D721Med (cell line): ENCODE data around the gene PKN3.

ENCODE experiments used
- DNase-seq: peaks from one replicate; pipeline ENCODE4 v3.0.0; 2011; ENCODE audit warnings: low spot score; ENCODE audit not compliant: insufficient read length
- FAIRE-seq: peaks from 2 replicates; lab custom pipeline; 2011; peaks lifted over from hg19 to GRCh38; lab: Jason Lieb, UNC
- TF ChIP-seq, protein P1 (sequence below): IDR thresholded peaks from 2 replicates; pipeline ENCODE4 v1.5.1; 2012; ENCODE audit warnings: mild to moderate bottlenecking, control low read depth; ENCODE audit not compliant: insufficient read depth; ENCODE audit errors: missing control alignments

The PKN3 gene

DNA sequence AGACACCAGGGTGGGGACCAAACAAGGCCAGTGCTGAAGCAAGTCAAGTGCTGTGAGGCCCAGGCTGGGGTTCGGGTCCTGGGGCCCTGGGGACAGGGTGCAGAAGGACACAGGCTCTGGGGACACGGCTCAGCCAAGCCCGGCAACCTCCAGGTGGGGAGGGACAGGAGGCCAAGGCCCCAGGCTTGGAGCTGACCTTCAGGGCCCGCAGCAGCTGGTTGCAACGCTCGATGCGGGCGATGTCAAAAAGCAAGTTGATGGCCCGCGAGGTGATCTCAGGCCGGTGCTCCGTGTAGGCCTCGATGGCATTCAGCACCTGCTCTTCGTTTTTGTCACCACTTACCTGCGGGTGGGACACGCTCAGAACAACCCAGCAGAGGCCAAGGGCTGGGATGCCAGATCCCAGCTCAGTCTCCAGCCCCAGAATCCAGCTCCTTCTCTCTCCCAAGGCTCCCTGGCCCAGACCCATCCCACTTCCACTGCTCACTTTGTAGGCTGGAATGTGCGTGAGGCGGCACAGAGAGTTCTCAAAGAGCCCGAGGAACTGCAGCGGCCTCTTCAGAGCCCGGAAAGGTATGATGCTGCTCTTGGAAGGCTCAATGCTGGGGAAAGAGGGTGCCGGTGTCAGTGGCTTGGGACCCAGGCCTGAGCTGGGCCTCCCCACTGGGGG, 48.8 kb downstream of the PKN3 start:
- TF ChIP-seq, protein P1, sequence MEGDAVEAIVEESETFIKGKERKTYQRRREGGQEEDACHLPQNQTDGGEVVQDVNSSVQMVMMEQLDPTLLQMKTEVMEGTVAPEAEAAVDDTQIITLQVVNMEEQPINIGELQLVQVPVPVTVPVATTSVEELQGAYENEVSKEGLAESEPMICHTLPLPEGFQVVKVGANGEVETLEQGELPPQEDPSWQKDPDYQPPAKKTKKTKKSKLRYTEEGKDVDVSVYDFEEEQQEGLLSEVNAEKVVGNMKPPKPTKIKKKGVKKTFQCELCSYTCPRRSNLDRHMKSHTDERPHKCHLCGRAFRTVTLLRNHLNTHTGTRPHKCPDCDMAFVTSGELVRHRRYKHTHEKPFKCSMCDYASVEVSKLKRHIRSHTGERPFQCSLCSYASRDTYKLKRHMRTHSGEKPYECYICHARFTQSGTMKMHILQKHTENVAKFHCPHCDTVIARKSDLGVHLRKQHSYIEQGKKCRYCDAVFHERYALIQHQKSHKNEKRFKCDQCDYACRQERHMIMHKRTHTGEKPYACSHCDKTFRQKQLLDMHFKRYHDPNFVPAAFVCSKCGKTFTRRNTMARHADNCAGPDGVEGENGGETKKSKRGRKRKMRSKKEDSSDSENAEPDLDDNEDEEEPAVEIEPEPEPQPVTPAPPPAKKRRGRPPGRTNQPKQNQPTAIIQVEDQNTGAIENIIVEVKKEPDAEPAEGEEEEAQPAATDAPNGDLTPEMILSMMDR = no peak
- DNase-seq = no peak
- FAIRE-seq = no peak

DNA sequence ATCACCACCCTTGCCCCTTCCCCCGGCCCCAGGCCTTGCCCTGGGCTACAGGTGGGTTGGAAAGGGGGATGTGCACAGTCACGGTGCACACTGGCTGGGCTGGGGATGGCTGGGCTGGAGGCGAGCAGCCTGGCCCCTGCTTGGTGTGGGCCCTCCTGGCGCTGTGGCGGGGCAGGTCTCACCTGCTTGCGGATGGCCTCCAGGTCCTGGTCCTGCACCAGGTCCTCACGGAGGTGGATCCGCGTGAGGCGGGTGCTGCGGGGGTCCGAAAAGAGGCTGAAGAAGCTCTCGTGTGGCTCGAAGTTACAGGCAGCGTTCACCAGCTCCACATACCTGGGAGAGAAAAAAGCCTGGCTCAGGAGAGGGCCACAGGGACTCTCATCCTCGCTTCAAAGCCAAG, 51.3 kb downstream of the PKN3 start:
- TF ChIP-seq, protein P1 = no peak
- FAIRE-seq (no peak), DNase-seq (no peak)

DNA sequence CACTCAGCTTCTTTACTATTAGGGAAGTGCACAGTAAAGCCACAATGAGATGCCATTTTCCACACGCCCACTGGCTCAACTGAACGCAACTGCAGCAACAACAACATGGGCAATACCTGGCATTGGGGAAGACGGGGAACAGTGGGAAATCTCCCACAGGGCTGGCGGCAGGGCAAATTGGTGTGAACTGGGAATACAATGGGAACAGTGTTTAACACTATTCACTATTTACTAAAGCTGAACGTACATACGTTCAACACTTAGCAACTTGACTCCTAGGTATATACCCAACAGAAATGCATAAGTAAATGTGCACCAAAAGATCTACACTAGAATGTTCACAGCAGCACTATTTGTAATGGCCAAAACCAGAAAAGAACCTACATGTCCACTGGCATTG, 55.3 kb downstream of the PKN3 start:
- FAIRE-seq = no peak
- TF ChIP-seq, protein P1 = no peak
- DNase-seq = no peak

DNA sequence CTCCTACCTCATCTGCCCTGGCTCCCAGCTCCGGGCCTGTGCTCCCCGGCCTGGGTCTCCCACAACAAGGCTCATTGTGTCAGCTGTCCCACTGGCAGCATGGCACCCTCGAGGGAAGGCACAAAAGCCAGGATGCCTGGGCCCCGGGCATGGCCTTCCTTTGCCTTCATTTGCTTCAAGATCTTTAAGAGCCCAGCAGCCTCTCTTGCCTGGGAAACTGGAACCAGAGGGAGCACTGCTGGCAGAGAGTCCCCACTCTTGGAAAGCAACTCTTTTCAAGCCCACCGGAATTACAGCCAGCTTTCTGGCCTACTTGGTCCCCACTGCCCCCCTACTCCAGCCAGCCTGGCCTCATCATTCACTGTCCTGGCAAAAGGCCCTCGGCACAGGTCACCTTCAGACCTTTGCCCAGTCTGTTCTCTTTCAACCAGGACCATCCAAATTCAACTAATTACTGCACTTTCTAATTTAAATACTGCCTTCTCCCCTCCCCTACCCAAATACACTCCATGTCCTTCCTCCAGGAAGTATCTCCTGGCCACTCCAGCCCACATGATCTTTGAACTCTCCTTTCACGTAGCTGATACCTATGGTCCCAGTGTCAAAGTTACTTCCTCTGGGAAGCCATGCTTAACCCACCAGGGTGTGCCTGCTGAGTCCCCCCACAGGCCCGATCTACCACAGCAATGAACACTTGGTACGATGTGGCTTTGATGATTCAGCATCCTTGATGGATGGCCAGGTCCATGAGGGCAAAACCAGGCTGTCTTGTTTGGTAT, 60.6 kb downstream of the PKN3 start:
- TF ChIP-seq, protein P1 = no peak
- no peak for DNase-seq
- no peak for FAIRE-seq

DNA sequence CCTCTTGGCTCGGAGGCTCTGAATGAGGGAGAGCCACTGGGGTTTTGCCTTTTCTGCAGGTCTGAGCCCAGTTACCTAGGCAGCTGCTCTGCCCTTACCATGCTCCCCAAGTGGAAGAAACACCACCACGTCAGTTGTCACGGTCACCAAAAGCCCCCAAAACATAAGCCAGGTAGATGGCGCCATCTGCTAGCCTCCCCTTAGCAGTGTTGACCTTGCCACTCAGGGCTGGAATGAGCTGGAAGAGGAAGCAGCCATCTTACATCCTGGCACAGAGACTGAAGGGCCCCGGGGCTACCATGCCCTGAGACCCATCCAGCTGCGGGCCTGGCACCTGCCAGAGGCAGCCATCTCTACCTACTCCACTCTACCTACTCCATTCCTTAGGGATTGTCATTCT, 62.1 kb downstream of the PKN3 start:
- TF ChIP-seq, protein P1 = no peak
- FAIRE-seq (no peak), DNase-seq (no peak)

DNA sequence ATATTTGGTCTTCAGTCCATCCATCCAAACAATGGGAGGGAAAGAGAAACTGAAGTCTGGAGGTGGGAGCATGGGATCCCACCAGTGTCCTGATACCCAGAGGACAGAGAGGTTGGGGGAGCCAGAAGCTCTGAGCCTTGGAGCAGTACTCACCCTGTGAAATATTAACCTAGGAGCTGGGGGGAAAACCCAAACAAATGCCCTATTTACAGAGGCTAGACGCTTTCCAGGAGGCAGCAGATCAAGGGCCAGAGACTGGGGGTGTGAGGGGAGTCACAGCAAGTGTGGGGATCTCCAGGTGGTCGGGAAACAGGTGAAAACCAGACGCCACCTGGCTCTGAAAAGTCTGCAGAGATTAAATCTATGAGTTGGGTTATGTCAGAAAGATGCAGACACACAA, 63.2 kb downstream of the PKN3 start:
- DNase-seq = no peak
- FAIRE-seq = no peak
- TF ChIP-seq, protein P1 = no peak

DNA sequence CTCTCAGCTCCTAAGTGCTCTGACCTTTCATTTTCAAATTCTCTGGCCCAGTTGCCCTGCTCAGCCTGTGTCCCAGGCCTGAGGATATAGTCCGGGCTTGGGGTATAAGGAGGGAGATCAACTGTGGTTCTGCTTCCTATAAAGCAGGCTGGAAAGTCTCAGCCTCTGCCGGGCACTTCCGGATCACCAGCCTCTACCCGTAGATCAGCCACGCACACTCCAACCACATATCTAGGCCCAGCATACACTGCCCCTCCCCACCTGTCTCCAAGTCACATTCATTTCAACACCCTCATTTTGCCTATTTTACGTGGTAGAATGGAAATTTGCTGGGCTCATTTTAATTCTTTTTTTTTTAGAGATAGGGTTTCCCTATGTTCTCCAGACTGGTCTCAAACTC, 66.3 kb downstream of the PKN3 start:
- DNase-seq (no peak), FAIRE-seq (no peak)
- TF ChIP-seq, protein P1 = no peak
